Fibroblast of upper back skin (primary cell): Measurements from ENCODE around the gene BAIAP2L1.
A peak's percentile ranks its signal among the peaks of the same experiment; 100 is the strongest.

ENCODE experiments used
- DNase-seq: peaks from one replicate; pipeline ENCODE4 v3.0.0-alpha.2; 2013

The BAIAP2L1 gene

DNA sequence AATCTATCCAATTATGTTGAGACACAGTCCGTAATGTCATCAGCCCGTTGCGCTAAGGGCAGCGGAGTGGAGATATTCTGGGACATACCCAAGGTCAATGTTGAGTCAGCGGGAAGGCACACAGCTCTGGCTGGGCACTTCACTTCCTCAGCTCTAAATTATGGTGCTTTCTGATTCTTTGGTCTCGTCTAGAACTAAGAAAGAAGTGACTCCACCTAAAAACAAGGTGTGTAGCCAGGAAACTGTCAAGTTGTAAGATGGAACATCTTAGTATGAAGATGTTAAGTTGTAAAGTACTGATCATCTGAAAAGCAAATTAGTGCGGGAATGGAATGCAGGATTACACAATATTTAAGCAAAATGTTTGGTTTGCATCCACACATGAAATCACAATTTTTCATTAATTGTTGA lies 43.1 kb downstream of the BAIAP2L1 start:
- DNase-seq, result peak; percentile 13

DNA sequence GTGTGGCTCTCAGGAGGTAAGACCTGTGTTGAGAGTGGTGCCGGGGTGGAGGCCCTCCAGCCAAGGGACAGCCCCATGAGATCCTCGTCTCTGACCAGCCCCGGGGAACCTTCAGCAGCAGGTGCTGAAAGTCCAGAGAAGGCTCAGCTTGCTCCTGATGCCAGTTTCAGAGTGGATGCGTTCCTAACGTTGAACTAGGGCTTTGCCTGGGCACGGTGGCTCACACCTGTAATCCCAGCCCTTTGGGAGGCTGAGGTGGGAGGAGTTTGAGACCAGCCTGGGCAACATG lies 45.7 kb downstream of the BAIAP2L1 start:
- no peak for DNase-seq

DNA sequence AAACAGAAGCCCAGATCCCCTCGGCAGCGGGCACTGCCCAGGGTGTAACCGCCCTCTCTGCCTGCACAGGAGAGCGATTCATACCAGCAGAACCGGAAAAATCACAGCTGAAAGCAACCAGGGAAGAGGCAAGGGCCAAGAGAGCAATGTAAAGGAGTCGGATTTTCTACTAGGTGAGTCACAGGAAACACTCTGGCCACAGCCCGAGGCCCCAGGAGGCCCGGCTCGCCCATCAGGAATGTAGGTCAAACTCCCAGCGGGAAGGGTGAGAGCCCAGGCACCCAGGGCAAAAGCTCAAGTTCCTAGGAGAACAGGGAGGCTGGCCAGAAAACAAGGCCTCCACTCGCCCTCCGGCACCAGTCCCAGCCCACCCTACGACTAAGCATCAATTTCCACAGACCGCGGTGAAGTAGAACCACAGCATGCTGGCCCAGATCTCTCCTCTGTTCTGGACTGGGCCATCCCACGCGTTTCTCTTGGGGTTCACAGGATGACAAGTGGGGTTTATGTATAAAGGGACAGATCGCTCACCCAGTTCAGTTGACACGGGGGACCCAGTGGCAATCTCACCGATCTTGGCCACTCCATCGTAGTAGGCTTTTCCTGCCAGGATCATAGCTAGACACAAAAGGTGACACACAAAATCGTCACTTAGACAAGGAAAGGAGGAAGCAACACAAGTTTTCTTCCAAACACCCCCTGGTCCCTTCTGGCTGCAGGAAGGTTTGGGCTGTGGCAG lies 46.2 kb downstream of the BAIAP2L1 start:
- peak; percentile 88 for DNase-seq

GRCh38 chr7:98354052-98354451 lies 46.8 kb downstream of the BAIAP2L1 start:
- no peak for DNase-seq

GRCh38 chr7:98352621-98353020 lies 48.3 kb downstream of the BAIAP2L1 start:
- DNase-seq, result peak; percentile 86

- no peak for DNase-seq
Measured at GRCh38 chr7:98351136-98351535, 49.8 kb downstream of the BAIAP2L1 start.

GRCh38 chr7:98348726-98349474 lies 52.0 kb downstream of the BAIAP2L1 start:
- no peak for DNase-seq

DNA sequence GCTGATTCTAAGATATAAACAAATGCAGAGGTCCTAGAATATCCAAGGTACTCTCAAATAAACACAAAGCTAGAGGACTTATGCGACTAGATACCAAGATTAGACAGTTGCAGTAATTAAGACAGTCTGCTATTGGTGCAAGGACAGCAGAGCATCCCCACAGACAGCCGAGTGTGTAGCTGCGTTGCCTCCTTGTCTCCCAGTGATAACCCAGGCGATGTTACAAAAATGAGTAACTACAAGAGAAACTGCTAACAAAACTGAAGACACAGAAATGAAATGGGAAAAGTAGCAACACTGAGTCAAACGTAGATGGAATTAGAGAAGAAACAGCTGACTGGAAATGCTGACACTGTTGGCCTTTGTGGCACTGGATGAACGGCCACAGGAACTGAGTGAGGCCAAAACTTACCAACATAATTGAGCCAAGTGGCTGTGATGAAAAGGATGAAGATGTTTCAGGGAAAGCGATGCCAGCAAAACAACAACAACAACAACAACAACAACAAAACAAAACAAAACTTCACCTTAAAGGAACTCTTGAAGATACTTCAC lies 54.3 kb downstream of the BAIAP2L1 start:
- no peak for DNase-seq

GRCh38 chr7:98341106-98341505 lies 59.8 kb downstream of the BAIAP2L1 start:
- DNase-seq, result peak; percentile 77

DNA sequence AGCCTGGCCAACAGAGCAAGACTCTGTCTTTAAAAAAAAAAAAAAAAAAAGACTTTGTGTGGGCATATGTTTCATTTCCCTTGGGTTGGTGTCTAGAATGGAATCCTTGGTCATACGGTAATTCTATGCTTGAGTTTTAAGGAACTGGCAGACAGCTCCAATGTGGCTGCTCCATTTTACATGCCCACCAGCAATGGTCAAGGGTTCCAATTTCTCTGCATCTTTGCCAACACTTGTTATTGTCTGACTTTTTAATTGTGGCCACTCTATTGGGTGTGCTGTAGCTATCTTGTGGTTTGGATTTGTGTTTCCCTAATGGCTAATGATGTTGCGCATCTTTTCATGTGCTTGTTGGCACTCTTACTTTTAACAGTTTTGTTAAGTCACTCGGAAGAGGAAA lies 61.8 kb downstream of the BAIAP2L1 start:
- DNase-seq, result no peak

- no peak for DNase-seq
Measured at GRCh38 chr7:98338441-98338840, 62.4 kb downstream of the BAIAP2L1 start.

- no peak for DNase-seq
Measured at GRCh38 chr7:98335411-98335977, 65.4 kb downstream of the BAIAP2L1 start.

DNA sequence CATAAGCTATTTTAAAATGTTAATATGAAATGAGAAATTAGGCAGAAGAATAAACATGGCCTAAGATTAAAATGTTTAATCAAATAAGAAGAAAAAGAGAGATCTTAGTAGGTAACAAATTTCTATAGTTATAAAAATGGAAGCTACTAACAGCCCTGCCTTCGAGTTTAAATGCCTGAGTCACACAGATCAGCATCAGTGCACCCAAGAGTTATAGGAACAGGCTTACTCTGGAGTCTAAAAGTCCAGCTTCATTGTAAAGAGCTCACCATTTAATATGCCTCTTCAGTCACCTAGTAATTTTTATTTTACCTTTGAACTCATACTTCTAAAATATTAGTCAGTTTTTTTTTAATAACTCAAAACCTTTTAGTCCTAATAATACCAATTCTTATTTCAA lies 66.8 kb downstream of the BAIAP2L1 start:
- no peak for DNase-seq

- no peak for DNase-seq
Measured at GRCh38 chr7:98330926-98331529, 69.9 kb downstream of the BAIAP2L1 start.

DNA sequence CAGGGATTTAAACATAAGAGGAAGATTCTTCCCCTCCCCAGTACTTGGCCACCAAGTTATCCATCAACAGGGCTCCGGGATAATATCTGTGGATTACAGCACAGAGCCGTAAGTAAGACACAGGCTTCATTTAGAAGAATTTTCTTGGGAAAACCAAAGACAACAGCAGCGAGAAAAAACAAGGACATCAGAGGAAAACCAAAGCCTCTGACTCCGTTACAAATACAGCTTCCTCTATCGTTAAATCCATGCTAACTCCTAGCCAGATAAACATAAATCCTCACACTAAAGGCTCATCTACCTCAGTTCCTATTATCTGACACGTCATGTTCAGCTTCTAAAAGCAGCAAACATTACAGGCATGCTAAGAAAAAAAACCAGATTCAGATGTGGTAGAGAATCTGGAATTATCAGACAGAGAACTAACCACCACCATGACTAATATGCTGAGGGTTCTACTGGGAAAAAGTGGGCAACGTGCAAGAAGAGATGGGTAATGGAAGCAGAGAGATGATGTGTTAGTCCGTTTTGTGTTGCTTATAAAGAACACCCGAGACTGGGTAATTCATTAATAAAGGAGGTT lies 71.0 kb downstream of the BAIAP2L1 start:
- DNase-seq, result peak; percentile 75

DNA sequence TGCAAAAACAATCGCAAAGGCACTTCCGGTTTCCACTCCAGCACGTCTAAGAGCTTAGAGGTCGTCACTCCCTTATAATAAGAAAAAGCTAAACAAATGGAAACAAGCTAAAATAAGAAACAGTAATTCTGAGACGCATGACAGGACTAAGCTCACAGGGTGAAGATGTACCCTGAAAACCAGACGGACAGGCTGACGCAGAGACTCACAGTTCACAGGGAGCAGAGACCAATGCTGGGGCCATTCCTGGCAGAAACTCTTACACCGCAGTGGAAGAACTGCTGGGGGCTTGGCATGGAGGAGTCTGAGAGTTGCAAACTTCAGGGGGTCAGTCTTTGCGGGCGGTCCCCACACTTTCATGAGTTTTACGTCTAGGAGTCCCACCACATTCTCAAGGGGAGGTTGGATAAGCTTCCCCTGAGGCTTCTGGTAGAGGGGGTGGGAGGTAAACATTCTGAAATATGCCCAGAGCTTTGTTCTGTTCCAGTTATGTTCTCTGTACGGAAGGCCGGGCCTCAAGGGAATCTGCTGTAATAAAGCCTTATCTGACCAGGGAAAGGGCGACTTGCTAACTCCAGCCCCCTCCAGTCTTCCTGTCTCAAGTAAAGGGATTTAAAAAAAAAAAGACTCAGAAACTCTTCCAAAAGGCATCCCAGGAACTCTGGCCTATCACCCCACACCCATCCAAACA lies 71.6 kb downstream of the BAIAP2L1 start:
- DNase-seq, result peak; percentile 60

GRCh38 chr7:98324782-98325181 lies 76.1 kb downstream of the BAIAP2L1 start:
- no peak for DNase-seq

DNA sequence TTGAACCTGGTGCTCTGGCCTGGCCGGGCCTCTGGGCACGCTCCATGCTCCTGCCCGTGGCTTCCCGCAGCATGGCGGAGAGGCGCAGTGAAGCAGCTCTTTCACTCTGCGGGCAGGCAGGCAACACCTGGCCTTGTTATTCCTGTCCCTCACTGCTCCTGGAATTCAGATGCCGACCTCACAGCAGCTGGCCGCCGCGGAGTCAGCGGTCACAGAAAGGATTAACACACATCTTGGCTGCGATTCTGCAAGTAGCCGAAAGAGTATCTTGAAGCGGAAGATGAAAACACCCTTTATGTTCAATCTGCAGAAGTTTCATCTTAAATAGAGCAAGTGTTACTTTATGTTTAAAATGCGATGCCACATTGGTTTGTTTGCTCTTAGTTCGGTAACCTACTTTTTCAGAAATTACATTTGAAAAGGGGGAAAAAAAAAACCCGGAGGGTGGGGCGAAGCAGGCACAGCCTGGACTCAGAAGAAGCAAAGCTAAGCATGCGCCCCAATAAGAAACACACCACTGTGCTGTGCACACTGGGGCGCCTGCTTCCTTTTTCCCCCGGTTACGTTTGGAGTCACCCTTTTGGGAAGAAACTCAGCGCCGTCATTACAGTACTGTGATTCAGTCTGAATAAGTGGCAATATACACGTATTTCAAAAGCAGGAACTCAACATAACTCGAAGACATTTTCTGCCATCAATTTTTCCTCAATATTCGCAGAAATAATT lies 77.1 kb downstream of the BAIAP2L1 start:
- DNase-seq, result peak; percentile 33

GRCh38 chr7:98322331-98323270 lies 78.3 kb downstream of the BAIAP2L1 start:
- DNase-seq, result no peak

DNA sequence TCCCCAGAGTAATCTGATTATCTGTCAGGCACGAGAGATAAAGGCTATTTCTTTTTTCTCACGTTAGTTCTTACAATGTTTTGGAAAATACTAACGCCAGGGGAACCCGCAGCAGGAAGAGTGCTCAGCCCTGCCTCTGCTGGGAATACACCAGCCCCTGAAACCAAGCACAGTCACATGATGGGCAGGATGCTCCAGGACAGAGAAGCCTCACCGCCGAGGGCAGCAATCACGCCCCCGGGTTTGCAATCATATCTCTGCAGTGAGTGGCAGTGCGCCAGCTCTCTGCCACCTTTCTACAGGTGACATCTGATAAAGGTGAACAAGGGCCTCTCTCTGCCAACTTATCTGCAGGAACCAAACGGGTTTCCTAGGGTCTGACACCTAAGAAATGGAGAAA lies 79.6 kb downstream of the BAIAP2L1 start:
- DNase-seq, result no peak

- no peak for DNase-seq
Measured at GRCh38 chr7:98319176-98319575, 81.7 kb downstream of the BAIAP2L1 start.
